Ishikawa (cell line): ENCODE results near the gene CXorf65.

ENCODE experiments used
- CREB1 ChIP-seq: IDR thresholded peaks from 2 replicates; pipeline ENCODE4 v1.6.1; 2012; ENCODE audit warnings: low read depth
- EGR1 ChIP-seq: IDR thresholded peaks from 2 replicates; pipeline ENCODE4 v1.6.1; 2012
- EP300 ChIP-seq: IDR thresholded peaks from 2 replicates; pipeline ENCODE4 v1.6.1; 2012; ENCODE audit warnings: borderline replicate concordance
- MAX ChIP-seq: IDR thresholded peaks from 2 replicates; pipeline ENCODE4 v1.6.1; 2012
- REST ChIP-seq: IDR thresholded peaks from 2 replicates; pipeline ENCODE4 v1.6.1; 2012; ENCODE audit warnings: low read depth, mild to moderate bottlenecking
- TAF1 ChIP-seq: IDR thresholded peaks from 2 replicates; pipeline ENCODE4 v1.6.1; 2012; ENCODE audit warnings: low read depth, mild to moderate bottlenecking
- USF1 ChIP-seq: IDR thresholded peaks from 2 replicates; pipeline ENCODE4 v1.6.1; 2012
- YY1 ChIP-seq: IDR thresholded peaks from 2 replicates; pipeline ENCODE4 v1.6.1; 2012; ENCODE audit warnings: low read depth

- no peak for TF ChIP-seq YY1
- no peak for TF ChIP-seq EP300
- no peak for TF ChIP-seq CREB1
- no peak for TF ChIP-seq EGR1
- no peak for TF ChIP-seq MAX
- no peak for TF ChIP-seq REST
- no peak for TF ChIP-seq TAF1
- TF ChIP-seq USF1, result no peak
These were observed 20.6 kb downstream of the CXorf65 start for GRCh38 chrX:71085900-71086299.
